Measurements from ENCODE around the gene TBC1D3G. TPM values are rescaled to one million over a fixed set of nuclear protein-coding genes. Genes with fewer than 3 reads are reported as not detected.

TBC1D3G gene
- total RNA-seq (2022; extraction: Qiagen RNA extraction; ENCODE audit: low read depth) = not detected in 5 replicates

GRCh38 chr17:36323584-36323983 is at the start of gene TBC1D3G:
TSS of gene TBC1D3G (plus strand) at chr17:36323884. CDS start at chr17:36325412, 1,528 bp downstream.

Other genes starting within 250 kb of the TBC1D3G start
- gene CCL3, start 233.7 kb upstream of the TBC1D3G start, total RNA-seq (2022; extraction: Qiagen RNA extraction; ENCODE audit: low read depth) = not detected in 5 replicates
- gene CCL4, start 220.1 kb upstream of the TBC1D3G start, total RNA-seq (2022; extraction: Qiagen RNA extraction; ENCODE audit: low read depth) = not detected in 5 replicates
- gene TBC1D3B, start 147.2 kb upstream of the TBC1D3G start, total RNA-seq (2022; extraction: Qiagen RNA extraction; ENCODE audit: low read depth) = 1.5 to 4.3 TPM (median 3.4 TPM) in 5 replicates
- gene CCL3L1, start 127.1 kb upstream of the TBC1D3G start, total RNA-seq (2022; extraction: Qiagen RNA extraction; ENCODE audit: low read depth) = not detected in 5 replicates
- gene CCL4L2, start 112.8 kb upstream of the TBC1D3G start, total RNA-seq (2022; extraction: Qiagen RNA extraction; ENCODE audit: low read depth) = not detected in 5 replicates
- 0.20 to 0.46 TPM (median 0.23 TPM) in 5 replicates for gene TBC1D3I, start 59.3 kb upstream of the TBC1D3G start, total RNA-seq (2022; extraction: Qiagen RNA extraction; ENCODE audit: low read depth)
- gene TBC1D3H, start 64.6 kb downstream of the TBC1D3G start, total RNA-seq (2022; extraction: Qiagen RNA extraction; ENCODE audit: low read depth) = not detected in 5 replicates
- gene ZNHIT3, start 162.8 kb downstream of the TBC1D3G start, total RNA-seq (2022; extraction: Qiagen RNA extraction; ENCODE audit: low read depth) = 76.2 to 89.2 TPM (median 80.7 TPM) in 5 replicates
- gene MYO19, start 211.0 kb downstream of the TBC1D3G start, total RNA-seq (2022; extraction: Qiagen RNA extraction; ENCODE audit: low read depth) = 49.9 to 65.9 TPM (median 62.7 TPM) in 5 replicates
- 21.0 to 31.1 TPM (median 24.4 TPM) in 5 replicates for gene PIGW, start 211.1 kb downstream of the TBC1D3G start, total RNA-seq (2022; extraction: Qiagen RNA extraction; ENCODE audit: low read depth)
- 57.6 to 81.3 TPM (median 63.4 TPM) in 5 replicates for gene GGNBP2, start 221.0 kb downstream of the TBC1D3G start, total RNA-seq (2022; extraction: Qiagen RNA extraction; ENCODE audit: low read depth)